ENCODE results near the gene FGD6.
"Not testable (repeated sequence)": the region's sequence is repeated elsewhere in the genome, so short reads cannot be mapped to it uniquely, and the experiment has no call there.

FGD6 gene

GRCh38 chr12:95248095-95248494, 30.8 kb upstream of the FGD6 start:
- H3K9ac ChIP-seq (ENCODE audit: low read depth, low read length): no peak overlapping the region
- no peaks in the 10 kb centered on the region for H3K9me3 ChIP-seq (ENCODE audit: insufficient read depth, low read depth, low read length)
- no peak overlapping the region for H3K27ac ChIP-seq (ENCODE audit: low read depth, low read length)
- no peaks in the 10 kb centered on the region for H3K27me3 ChIP-seq (ENCODE audit: insufficient read depth, low read length)
- WGBS: 100% methylated on average over 1 of the region's 1 CpG
- no peak overlapping the region for H3K4me3 ChIP-seq (ENCODE audit: low read length)
- H3K4me1 ChIP-seq (ENCODE audit: insufficient read depth, low read length): peaks cover 10% of the 10 kb centered on the region
- H3K36me3 ChIP-seq (ENCODE audit: insufficient read depth, low read length): peaks cover 32% of the 10 kb centered on the region

- Histone ChIP-seq H3K27me3 (ENCODE audit: insufficient read depth, low read length) (no peaks in the 10 kb centered on the region), H3K9me3 (ENCODE audit: insufficient read depth, low read depth, low read length) (no peaks in the 10 kb centered on the region), H3K27ac (ENCODE audit: low read depth, low read length) (no peak overlapping the region), H3K36me3 (ENCODE audit: insufficient read depth, low read length) (peaks cover 26% of the 10 kb centered on the region), H3K4me3 (ENCODE audit: low read length) (no peak overlapping the region), H3K4me1 (ENCODE audit: insufficient read depth, low read length) (peaks cover 6% of the 10 kb centered on the region), H3K9ac (ENCODE audit: low read depth, low read length) (no peak overlapping the region)
- WGBS: 92% methylated on average over 2 of the region's 3 CpGs
Measured at GRCh38 chr12:95244350-95244749, 27.1 kb upstream of the FGD6 start.

- Histone ChIP-seq H3K9me3 (ENCODE audit: insufficient read depth, low read depth, low read length) (no peaks in the 10 kb centered on the region), H3K9ac (ENCODE audit: low read depth, low read length) (no peak overlapping the region), H3K27ac (ENCODE audit: low read depth, low read length) (no peak overlapping the region), H3K27me3 (ENCODE audit: insufficient read depth, low read length) (no peaks in the 10 kb centered on the region), H3K36me3 (ENCODE audit: insufficient read depth, low read length) (peaks cover 26% of the 10 kb centered on the region), H3K4me3 (ENCODE audit: low read length) (no peak overlapping the region), H3K4me1 (ENCODE audit: insufficient read depth, low read length) (no peaks in the 10 kb centered on the region)
- WGBS: 93% methylated on average over 4 of the region's 4 CpGs
Measured at GRCh38 chr12:95243497-95244183, 26.4 kb upstream of the FGD6 start.

GRCh38 chr12:95241761-95242506, 24.7 kb upstream of the FGD6 start:
- H3K27ac ChIP-seq (ENCODE audit: low read depth, low read length): no peak overlapping the region
- H3K9ac ChIP-seq (ENCODE audit: low read depth, low read length): no peak overlapping the region
- H3K4me3 ChIP-seq (ENCODE audit: low read length): no peak overlapping the region
- peaks cover 28% of the 10 kb centered on the region for H3K36me3 ChIP-seq (ENCODE audit: insufficient read depth, low read length)
- no peaks in the 10 kb centered on the region for H3K9me3 ChIP-seq (ENCODE audit: insufficient read depth, low read depth, low read length)
- H3K27me3 ChIP-seq (ENCODE audit: insufficient read depth, low read length): no peaks in the 10 kb centered on the region
- WGBS: 96% methylated on average over 4 of the region's 4 CpGs
- H3K4me1 ChIP-seq (ENCODE audit: insufficient read depth, low read length): no peaks in the 10 kb centered on the region

GRCh38 chr12:95241138-95241537, 23.9 kb upstream of the FGD6 start:
- H3K36me3 ChIP-seq (ENCODE audit: insufficient read depth, low read length): peaks cover 33% of the 10 kb centered on the region
- H3K4me3 ChIP-seq (ENCODE audit: low read length); H3K9me3 ChIP-seq (ENCODE audit: insufficient read depth, low read depth, low read length); H3K4me1 ChIP-seq (ENCODE audit: insufficient read depth, low read length); H3K27ac ChIP-seq (ENCODE audit: low read depth, low read length); H3K27me3 ChIP-seq (ENCODE audit: insufficient read depth, low read length); H3K9ac ChIP-seq (ENCODE audit: low read depth, low read length): not testable (repeated sequence)
- WGBS: 97% methylated on average over 6 of the region's 6 CpGs

- Histone ChIP-seq H3K9me3 (ENCODE audit: insufficient read depth, low read depth, low read length) (no peaks in the 10 kb centered on the region), H3K36me3 (ENCODE audit: insufficient read depth, low read length) (peaks cover 33% of the 10 kb centered on the region), H3K9ac (ENCODE audit: low read depth, low read length) (no peak overlapping the region), H3K4me3 (ENCODE audit: low read length) (no peak overlapping the region), H3K27me3 (ENCODE audit: insufficient read depth, low read length) (no peaks in the 10 kb centered on the region), H3K27ac (ENCODE audit: low read depth, low read length) (no peak overlapping the region), H3K4me1 (ENCODE audit: insufficient read depth, low read length) (no peaks in the 10 kb centered on the region)
- WGBS: 93% methylated on average over 2 of the region's 2 CpGs
Measured at GRCh38 chr12:95240556-95240955, 23.3 kb upstream of the FGD6 start.

GRCh38 chr12:95239835-95240234, 22.6 kb upstream of the FGD6 start:
- not testable (repeated sequence) for H3K9me3 ChIP-seq (ENCODE audit: insufficient read depth, low read depth, low read length); H3K4me3 ChIP-seq (ENCODE audit: low read length); H3K4me1 ChIP-seq (ENCODE audit: insufficient read depth, low read length); H3K27ac ChIP-seq (ENCODE audit: low read depth, low read length); H3K9ac ChIP-seq (ENCODE audit: low read depth, low read length); H3K27me3 ChIP-seq (ENCODE audit: insufficient read depth, low read length)
- 94% methylated on average over 2 of the region's 2 CpGs for WGBS
- H3K36me3 ChIP-seq (ENCODE audit: insufficient read depth, low read length): peaks cover 29% of the 10 kb centered on the region

GRCh38 chr12:95239216-95239615, 21.9 kb upstream of the FGD6 start:
- no peaks in the 10 kb centered on the region for H3K27me3 ChIP-seq (ENCODE audit: insufficient read depth, low read length)
- H3K9me3 ChIP-seq (ENCODE audit: insufficient read depth, low read depth, low read length): no peaks in the 10 kb centered on the region
- H3K4me1 ChIP-seq (ENCODE audit: insufficient read depth, low read length): no peaks in the 10 kb centered on the region
- no peak overlapping the region for H3K4me3 ChIP-seq (ENCODE audit: low read length)
- H3K36me3 ChIP-seq (ENCODE audit: insufficient read depth, low read length): peaks cover 33% of the 10 kb centered on the region
- H3K9ac ChIP-seq (ENCODE audit: low read depth, low read length): no peak overlapping the region
- no peak overlapping the region for H3K27ac ChIP-seq (ENCODE audit: low read depth, low read length)

GRCh38 chr12:95238150-95238549, 20.9 kb upstream of the FGD6 start:
- Histone ChIP-seq H3K4me1 (ENCODE audit: insufficient read depth, low read length) (no peaks in the 10 kb centered on the region), H3K27me3 (ENCODE audit: insufficient read depth, low read length) (no peaks in the 10 kb centered on the region), H3K27ac (ENCODE audit: low read depth, low read length) (no peak overlapping the region), H3K9me3 (ENCODE audit: insufficient read depth, low read depth, low read length) (no peaks in the 10 kb centered on the region), H3K9ac (ENCODE audit: low read depth, low read length) (no peak overlapping the region), H3K4me3 (ENCODE audit: low read length) (no peak overlapping the region), H3K36me3 (ENCODE audit: insufficient read depth, low read length) (peaks cover 30% of the 10 kb centered on the region)
- WGBS: no CpG with 5 or more reads among the region's 1 CpG

- Histone ChIP-seq H3K4me1 (ENCODE audit: insufficient read depth, low read length) (no peaks in the 10 kb centered on the region), H3K4me3 (ENCODE audit: low read length) (no peak overlapping the region), H3K36me3 (ENCODE audit: insufficient read depth, low read length) (peaks cover 30% of the 10 kb centered on the region), H3K9me3 (ENCODE audit: insufficient read depth, low read depth, low read length) (0 out of 2 replicates have a peak, but pooled peaks cover 4% of the 10 kb centered on the region), H3K27ac (ENCODE audit: low read depth, low read length) (no peak overlapping the region), H3K9ac (ENCODE audit: low read depth, low read length) (no peak overlapping the region), H3K27me3 (ENCODE audit: insufficient read depth, low read length) (no peaks in the 10 kb centered on the region)
- WGBS: no CpG with 5 or more reads among the region's 1 CpG
Measured at GRCh38 chr12:95237315-95237714, 20.0 kb upstream of the FGD6 start.

- H3K36me3 ChIP-seq (ENCODE audit: insufficient read depth, low read length): peaks cover 23% of the 10 kb centered on the region
- not testable (repeated sequence) for H3K4me3 ChIP-seq (ENCODE audit: low read length); H3K4me1 ChIP-seq (ENCODE audit: insufficient read depth, low read length); H3K27ac ChIP-seq (ENCODE audit: low read depth, low read length); H3K9ac ChIP-seq (ENCODE audit: low read depth, low read length); H3K9me3 ChIP-seq (ENCODE audit: insufficient read depth, low read depth, low read length); H3K27me3 ChIP-seq (ENCODE audit: insufficient read depth, low read length)
- WGBS: 95% methylated on average over 31 of the region's 31 CpGs
Measured at GRCh38 chr12:95235621-95236020, 18.4 kb upstream of the FGD6 start.

Data from HUES64 (cell line).